ENCODE results near the gene BLOC1S2. TPM values are rescaled to one million over a fixed set of nuclear protein-coding genes. Genes with fewer than 3 reads are reported as not detected.
"Not testable (repeated sequence)": the region's sequence is repeated elsewhere in the genome, so short reads cannot be mapped to it uniquely, and the experiment has no call there.

Gene BLOC1S2
- total and polyA plus RNA-seq, 2 donors from 2014 or later = 31.8 to 56.3 TPM

DNA sequence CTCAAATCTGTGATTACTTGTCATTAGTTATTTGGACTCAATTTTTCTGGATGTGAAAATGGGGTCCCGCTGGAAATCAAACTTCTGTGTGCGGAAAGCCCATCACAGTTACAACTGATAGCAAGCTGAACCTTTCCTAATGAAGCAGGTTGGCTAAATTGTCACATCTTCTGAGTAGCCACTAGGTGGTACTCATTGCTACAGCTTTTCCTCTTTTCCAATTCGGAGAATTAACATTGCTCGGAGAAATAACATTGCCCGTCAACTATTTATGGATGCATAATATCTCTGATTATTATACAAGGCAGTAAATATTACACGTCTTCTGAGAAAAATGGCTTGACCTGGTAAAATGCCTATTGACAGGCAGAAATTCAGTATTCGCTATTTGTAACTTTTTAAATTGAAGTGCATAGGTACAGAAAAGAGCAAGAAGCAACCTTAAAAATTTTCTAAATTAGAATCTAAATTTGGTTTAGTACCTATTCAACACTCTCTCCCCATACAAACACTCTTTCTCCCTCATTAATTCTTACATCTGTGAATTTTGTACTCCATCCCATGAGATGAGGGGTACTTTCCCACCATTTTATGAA lies 17.3 kb upstream of the BLOC1S2 start:
- Histone ChIP-seq H3K27me3 (ENCODE audit: control insufficient read depth, insufficient read depth, low read length) (no peaks in the 10 kb centered on the region), H3K4me1 (ENCODE audit: control insufficient read depth in 2 of 3, insufficient read depth in 2 of 3, low read depth in 1 of 3, low read length in 3 of 3) (no peaks in the 10 kb centered on the region), H3K9me3 (ENCODE audit: control insufficient read depth in 2 of 3, insufficient read depth in 1 of 3, low read length in 3 of 3) (no peaks in the 10 kb centered on the region), H3K9ac (ENCODE audit: low read length in 3 of 3) (no peak overlapping the region), H3K4me3 (ENCODE audit: low read length in 3 of 3) (no peak overlapping the region), H3K36me3 (ENCODE audit: control insufficient read depth in 2 of 3, insufficient read depth in 3 of 3, low read length in 3 of 3) (no peaks in the 10 kb centered on the region), H3K27ac (ENCODE audit: low read depth in 2 of 2, low read length in 2 of 2) (no peak overlapping the region)
- intact Hi-C loops (cut with DNase I) = no loop called here
- DNase-seq = peak in 2 of 5 donors; percentile 17 to 29
- TF ChIP-seq CTCF (IDR thresholded peaks at IDR 0.05; ENCODE audit: borderline replicate concordance, extremely low read depth, insufficient read depth) = peak; percentile 57
- peak; percentile 15 for FAIRE-seq

DNA sequence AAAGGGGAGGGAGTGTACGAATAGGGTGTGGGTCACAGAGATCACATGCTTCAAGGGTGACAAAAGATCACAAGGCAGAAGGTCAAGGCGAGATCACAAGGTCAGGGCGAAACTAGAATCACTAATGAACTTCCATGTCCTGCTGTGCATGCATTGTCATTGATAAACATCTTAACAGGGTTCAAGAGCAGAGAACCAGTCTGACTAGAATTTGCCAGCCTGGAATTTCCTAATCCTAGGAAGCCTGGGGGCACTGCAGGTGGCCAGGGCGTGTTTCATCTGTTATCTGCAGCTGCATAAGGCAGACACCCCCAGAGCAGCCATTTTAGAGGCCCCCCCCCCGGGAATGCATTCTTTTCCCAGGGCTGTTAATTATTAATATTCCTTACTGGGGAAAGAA lies 14.6 kb upstream of the BLOC1S2 start:
- H3K27ac ChIP-seq (ENCODE audit: low read depth in 2 of 2, low read length in 2 of 2); H3K36me3 ChIP-seq (ENCODE audit: control insufficient read depth in 2 of 3, insufficient read depth in 3 of 3, low read length in 3 of 3); H3K4me3 ChIP-seq (ENCODE audit: low read length in 3 of 3); intact Hi-C loops (cut with DNase I); FAIRE-seq; H3K9me3 ChIP-seq (ENCODE audit: control insufficient read depth in 2 of 3, insufficient read depth in 1 of 3, low read length in 3 of 3); H3K9ac ChIP-seq (ENCODE audit: low read length in 3 of 3); H3K4me1 ChIP-seq (ENCODE audit: control insufficient read depth in 2 of 3, insufficient read depth in 2 of 3, low read depth in 1 of 3, low read length in 3 of 3); H3K27me3 ChIP-seq (ENCODE audit: control insufficient read depth, insufficient read depth, low read length): not testable (repeated sequence)
- peak in 3 of 5 donors; percentile 14 to 24 (median 17) for DNase-seq

GRCh38 chr10:100297242-100297641 lies 10.8 kb upstream of the BLOC1S2 start:
- Histone ChIP-seq H3K9ac (ENCODE audit: low read length in 3 of 3) (no peak overlapping the region), H3K27ac (ENCODE audit: low read depth in 2 of 2, low read length in 2 of 2) (no peak overlapping the region), H3K36me3 (ENCODE audit: control insufficient read depth in 2 of 3, insufficient read depth in 3 of 3, low read length in 3 of 3) (no peaks in the 10 kb centered on the region), H3K4me3 (ENCODE audit: low read length in 3 of 3) (no peak overlapping the region), H3K27me3 (ENCODE audit: control insufficient read depth, insufficient read depth, low read length) (no peaks in the 10 kb centered on the region), H3K4me1 (ENCODE audit: control insufficient read depth in 2 of 3, insufficient read depth in 2 of 3, low read depth in 1 of 3, low read length in 3 of 3) (no peaks in the 10 kb centered on the region), H3K9me3 (ENCODE audit: control insufficient read depth in 2 of 3, insufficient read depth in 1 of 3, low read length in 3 of 3) (no peaks in the 10 kb centered on the region)
- no peak for TF ChIP-seq CTCF (IDR thresholded peaks at IDR 0.05; ENCODE audit: borderline replicate concordance, extremely low read depth, insufficient read depth)
- no peak for DNase-seq
- FAIRE-seq = no peak
- intact Hi-C loops (cut with DNase I) = no loop called here

DNA sequence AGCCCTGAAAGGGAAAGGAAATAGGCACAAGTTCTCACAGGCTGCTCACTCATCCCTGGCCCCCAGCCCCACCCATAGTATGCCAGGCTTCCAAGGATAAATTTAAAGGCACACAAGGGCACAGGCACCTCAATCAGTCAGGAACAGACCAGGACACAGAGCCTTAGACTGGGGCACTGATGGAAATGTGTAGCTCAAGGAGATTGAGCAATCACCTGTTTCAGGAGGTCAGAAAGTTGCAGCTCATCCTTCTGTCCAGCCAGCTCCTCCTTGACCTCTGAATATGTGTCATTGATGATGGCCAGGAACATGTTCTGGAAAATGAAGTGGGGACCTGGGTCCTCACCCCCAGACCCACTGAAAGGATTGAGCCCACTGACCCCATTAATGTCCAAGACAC lies 6.6 kb upstream of the BLOC1S2 start:
- no peak overlapping the region for H3K4me3 ChIP-seq (ENCODE audit: low read length in 3 of 3)
- no peak overlapping the region for H3K27ac ChIP-seq (ENCODE audit: low read depth in 2 of 2, low read length in 2 of 2)
- DNase-seq (no peak), FAIRE-seq (no peak)
- no peaks in the 10 kb centered on the region for H3K36me3 ChIP-seq (ENCODE audit: control insufficient read depth in 2 of 3, insufficient read depth in 3 of 3, low read length in 3 of 3)
- intact Hi-C loops (cut with DNase I) = no loop called here
- no peaks in the 10 kb centered on the region for H3K4me1 ChIP-seq (ENCODE audit: control insufficient read depth in 2 of 3, insufficient read depth in 2 of 3, low read depth in 1 of 3, low read length in 3 of 3)
- no peak for TF ChIP-seq CTCF (IDR thresholded peaks at IDR 0.05; ENCODE audit: borderline replicate concordance, extremely low read depth, insufficient read depth)
- no peaks in the 10 kb centered on the region for H3K27me3 ChIP-seq (ENCODE audit: control insufficient read depth, insufficient read depth, low read length)
- H3K9me3 ChIP-seq (ENCODE audit: control insufficient read depth in 2 of 3, insufficient read depth in 1 of 3, low read length in 3 of 3) = no peaks in the 10 kb centered on the region
- no peak overlapping the region for H3K9ac ChIP-seq (ENCODE audit: low read length in 3 of 3)

GRCh38 chr10:100292300-100292699 lies 5.8 kb upstream of the BLOC1S2 start:
- H3K9me3 ChIP-seq (ENCODE audit: control insufficient read depth in 2 of 3, insufficient read depth in 1 of 3, low read length in 3 of 3); H3K36me3 ChIP-seq (ENCODE audit: control insufficient read depth in 2 of 3, insufficient read depth in 3 of 3, low read length in 3 of 3); DNase-seq; FAIRE-seq; H3K27me3 ChIP-seq (ENCODE audit: control insufficient read depth, insufficient read depth, low read length); H3K27ac ChIP-seq (ENCODE audit: low read depth in 2 of 2, low read length in 2 of 2); H3K9ac ChIP-seq (ENCODE audit: low read length in 3 of 3); H3K4me1 ChIP-seq (ENCODE audit: control insufficient read depth in 2 of 3, insufficient read depth in 2 of 3, low read depth in 1 of 3, low read length in 3 of 3); H3K4me3 ChIP-seq (ENCODE audit: low read length in 3 of 3); intact Hi-C loops (cut with DNase I): not testable (repeated sequence)
